ENCODE data around the gene GABARAPL1. TPM values are rescaled to one million over a fixed set of nuclear protein-coding genes. Genes with fewer than 3 reads are reported as not detected.

Gene GABARAPL1
- polyA plus RNA-seq, 1 of the 3 experiments (the other 2 are of a cell fraction) = 9.2 TPM

DNA sequence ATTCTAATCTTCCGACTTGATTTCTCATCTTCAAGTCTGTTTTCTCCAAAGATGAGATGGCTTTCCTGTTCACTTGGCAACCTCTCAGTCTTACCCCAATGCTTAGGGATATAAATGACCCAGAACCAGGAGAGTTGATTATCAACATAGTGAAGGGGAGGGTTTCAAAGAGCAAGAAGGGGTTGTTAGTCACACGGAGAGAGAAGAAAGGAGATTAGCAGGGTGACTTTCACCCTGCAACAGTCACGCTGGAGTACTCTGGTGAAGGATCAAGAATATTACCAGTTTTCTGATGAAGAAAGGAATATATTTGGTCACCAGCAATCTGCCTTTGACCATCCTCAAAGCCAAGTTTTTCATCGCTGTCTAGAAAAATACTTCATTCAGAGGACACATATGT is 33.9 kb upstream of the GABARAPL1 start, which contains the start of gene TMEM52B:
Gene TMEM52B (plus strand): TSS at position 212 of the 400 bp plus-strand sequence. CDS start 543 bp downstream, outside the sequence.
- Histone ChIP-seq H3K9me2 (no peaks in the 10 kb centered on the region), H3K9ac (no peak within 1 kb of the TSS), H3K4me3 (ENCODE audit: low read depth in 2 of 2, low read length in 1 of 2) (no peak within 1 kb of the TSS), H3K4me1 (ENCODE audit: control insufficient read depth in 1 of 2, insufficient read depth in 2 of 2, low read depth in 1 of 2, low read length in 1 of 2) (no peaks in the 10 kb centered on the region), H4K20me1 (ENCODE audit: insufficient read depth) (no peaks in the 10 kb centered on the region), H3K4me2 (0 out of 2 replicates have a peak within 1 kb of the TSS, but pooled peaks have one; percentile 11), H3F3A (replicated peaks; ENCODE audit: insufficient read depth) (no peaks in the 10 kb centered on the region), H3K79me2 (ENCODE audit: insufficient read depth) (no peaks in the 10 kb centered on the region), H3K9me3 (no peaks in the 10 kb centered on the region), H2AFZ (ENCODE audit: low read depth) (no peak within 1 kb of the TSS), H3K27me3 (ENCODE audit: insufficient read depth) (peaks cover 31% of the 10 kb centered on the region; the same call in 1 of the 2 replicates), H3K27ac (ENCODE audit: low read depth in 2 of 2, low read length in 1 of 2) (no peak within 1 kb of the TSS), H3K36me3 (replicated peaks in 1 of 2; ENCODE audit: control insufficient read depth in 1 of 2, insufficient read depth in 2 of 2, low read length in 1 of 2) (no peaks in the 10 kb centered on the region)
- ChIA-PET CTCF (no interaction called here), POLR2A (no interaction called here)
- no peak for TF ChIP-seq ELF1 (IDR thresholded peaks at IDR 0.05)
- no peak for DNase-seq
- WGBS (ENCODE audit: low lambda C conversion rate) = 9% methylated on average over 4 of the region's 4 CpGs

DNA sequence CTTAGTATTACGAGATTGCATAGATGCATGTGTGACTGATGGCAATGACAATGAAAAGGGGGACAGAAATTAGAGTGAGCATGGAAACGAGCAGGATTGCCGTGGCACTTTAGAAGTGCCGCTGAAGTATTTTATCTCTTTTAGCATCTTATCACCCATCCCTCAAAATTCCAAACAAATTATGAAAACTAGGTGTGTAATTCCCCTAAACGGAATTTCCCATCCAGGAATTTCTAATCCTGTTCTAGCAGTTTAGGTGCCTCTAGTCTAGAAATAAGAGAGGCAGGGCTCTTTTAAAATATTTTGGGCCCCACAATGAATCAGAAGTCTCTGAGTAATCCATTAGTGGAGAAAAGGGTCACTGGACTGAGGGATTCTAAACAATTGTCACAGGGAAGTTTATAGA is 32.9 kb upstream of the GABARAPL1 start:
- H3K27me3 ChIP-seq (ENCODE audit: insufficient read depth) = peaks cover 37% of the 10 kb centered on the region; the same call in 1 of the 2 replicates
- H3F3A ChIP-seq (replicated peaks; ENCODE audit: insufficient read depth) = no peaks in the 10 kb centered on the region
- H3K9me2 ChIP-seq = no peaks in the 10 kb centered on the region
- ChIA-PET CTCF (no interaction called here), POLR2A (no interaction called here)
- no peaks in the 10 kb centered on the region for H3K79me2 ChIP-seq (ENCODE audit: insufficient read depth)
- 5% methylated on average over 5 of the region's 5 CpGs for WGBS (ENCODE audit: low lambda C conversion rate)
- H3K9ac ChIP-seq = no peak overlapping the region
- H3K9me3 ChIP-seq = no peaks in the 10 kb centered on the region
- no peaks in the 10 kb centered on the region for H3K4me1 ChIP-seq (ENCODE audit: control insufficient read depth in 1 of 2, insufficient read depth in 2 of 2, low read depth in 1 of 2, low read length in 1 of 2)
- no peak for DNase-seq
- no peak overlapping the region for H2AFZ ChIP-seq (ENCODE audit: low read depth)
- no peaks in the 10 kb centered on the region for H4K20me1 ChIP-seq (ENCODE audit: insufficient read depth)
- no peak overlapping the region for H3K4me2 ChIP-seq
- no peak for TF ChIP-seq FOXM1 (IDR thresholded peaks at IDR 0.05; ENCODE audit: low read depth)
- no peak for TF ChIP-seq NFIC (IDR thresholded peaks at IDR 0.05; ENCODE audit: borderline replicate concordance)
- TF ChIP-seq RCOR1 (IDR thresholded peaks at IDR 0.05; ENCODE audit: low read length) = no peak
- no peak for TF ChIP-seq JUND (IDR thresholded peaks at IDR 0.05)
- no peak for TF ChIP-seq TEAD4 (IDR thresholded peaks at IDR 0.05; ENCODE audit: borderline replicate concordance, insufficient read depth)
- TF ChIP-seq, protein P1, sequence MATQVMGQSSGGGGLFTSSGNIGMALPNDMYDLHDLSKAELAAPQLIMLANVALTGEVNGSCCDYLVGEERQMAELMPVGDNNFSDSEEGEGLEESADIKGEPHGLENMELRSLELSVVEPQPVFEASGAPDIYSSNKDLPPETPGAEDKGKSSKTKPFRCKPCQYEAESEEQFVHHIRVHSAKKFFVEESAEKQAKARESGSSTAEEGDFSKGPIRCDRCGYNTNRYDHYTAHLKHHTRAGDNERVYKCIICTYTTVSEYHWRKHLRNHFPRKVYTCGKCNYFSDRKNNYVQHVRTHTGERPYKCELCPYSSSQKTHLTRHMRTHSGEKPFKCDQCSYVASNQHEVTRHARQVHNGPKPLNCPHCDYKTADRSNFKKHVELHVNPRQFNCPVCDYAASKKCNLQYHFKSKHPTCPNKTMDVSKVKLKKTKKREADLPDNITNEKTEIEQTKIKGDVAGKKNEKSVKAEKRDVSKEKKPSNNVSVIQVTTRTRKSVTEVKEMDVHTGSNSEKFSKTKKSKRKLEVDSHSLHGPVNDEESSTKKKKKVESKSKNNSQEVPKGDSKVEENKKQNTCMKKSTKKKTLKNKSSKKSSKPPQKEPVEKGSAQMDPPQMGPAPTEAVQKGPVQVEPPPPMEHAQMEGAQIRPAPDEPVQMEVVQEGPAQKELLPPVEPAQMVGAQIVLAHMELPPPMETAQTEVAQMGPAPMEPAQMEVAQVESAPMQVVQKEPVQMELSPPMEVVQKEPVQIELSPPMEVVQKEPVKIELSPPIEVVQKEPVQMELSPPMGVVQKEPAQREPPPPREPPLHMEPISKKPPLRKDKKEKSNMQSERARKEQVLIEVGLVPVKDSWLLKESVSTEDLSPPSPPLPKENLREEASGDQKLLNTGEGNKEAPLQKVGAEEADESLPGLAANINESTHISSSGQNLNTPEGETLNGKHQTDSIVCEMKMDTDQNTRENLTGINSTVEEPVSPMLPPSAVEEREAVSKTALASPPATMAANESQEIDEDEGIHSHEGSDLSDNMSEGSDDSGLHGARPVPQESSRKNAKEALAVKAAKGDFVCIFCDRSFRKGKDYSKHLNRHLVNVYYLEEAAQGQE (IDR thresholded peaks at IDR 0.05; ENCODE audit: low read depth, low read length) = no peak
- no peak for TF ChIP-seq YY1 (IDR thresholded peaks at IDR 0.05; ENCODE audit: low read depth)
- TF ChIP-seq GABPA (IDR thresholded peaks at IDR 0.05; ENCODE audit: low read depth) = no peak
- no peak for TF ChIP-seq POLR2AphosphoS5 (IDR thresholded peaks at IDR 0.05; ENCODE audit: low read depth, low read length)
- TF ChIP-seq EP300 (IDR thresholded peaks at IDR 0.05; ENCODE audit: borderline replicate concordance in 1 of 2, low read depth in 1 of 2, low read length in 1 of 2) = no peak
- no peak for TF ChIP-seq FOXJ3 (CRISPR knock-in tag; IDR thresholded peaks at IDR 0.05)
- TF ChIP-seq, protein P2, sequence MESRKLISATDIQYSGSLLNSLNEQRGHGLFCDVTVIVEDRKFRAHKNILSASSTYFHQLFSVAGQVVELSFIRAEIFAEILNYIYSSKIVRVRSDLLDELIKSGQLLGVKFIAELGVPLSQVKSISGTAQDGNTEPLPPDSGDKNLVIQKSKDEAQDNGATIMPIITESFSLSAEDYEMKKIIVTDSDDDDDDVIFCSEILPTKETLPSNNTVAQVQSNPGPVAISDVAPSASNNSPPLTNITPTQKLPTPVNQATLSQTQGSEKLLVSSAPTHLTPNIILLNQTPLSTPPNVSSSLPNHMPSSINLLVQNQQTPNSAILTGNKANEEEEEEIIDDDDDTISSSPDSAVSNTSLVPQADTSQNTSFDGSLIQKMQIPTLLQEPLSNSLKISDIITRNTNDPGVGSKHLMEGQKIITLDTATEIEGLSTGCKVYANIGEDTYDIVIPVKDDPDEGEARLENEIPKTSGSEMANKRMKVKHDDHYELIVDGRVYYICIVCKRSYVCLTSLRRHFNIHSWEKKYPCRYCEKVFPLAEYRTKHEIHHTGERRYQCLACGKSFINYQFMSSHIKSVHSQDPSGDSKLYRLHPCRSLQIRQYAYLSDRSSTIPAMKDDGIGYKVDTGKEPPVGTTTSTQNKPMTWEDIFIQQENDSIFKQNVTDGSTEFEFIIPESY (IDR thresholded peaks at IDR 0.05; ENCODE audit: borderline replicate concordance, low read depth) = no peak
- TF ChIP-seq MEF2A (IDR thresholded peaks at IDR 0.05; ENCODE audit: borderline replicate concordance, low read depth) = no peak
- no peak for TF ChIP-seq NRF1 (IDR thresholded peaks at IDR 0.05; ENCODE audit: low read depth, low read length)
- TF ChIP-seq, protein P3, sequence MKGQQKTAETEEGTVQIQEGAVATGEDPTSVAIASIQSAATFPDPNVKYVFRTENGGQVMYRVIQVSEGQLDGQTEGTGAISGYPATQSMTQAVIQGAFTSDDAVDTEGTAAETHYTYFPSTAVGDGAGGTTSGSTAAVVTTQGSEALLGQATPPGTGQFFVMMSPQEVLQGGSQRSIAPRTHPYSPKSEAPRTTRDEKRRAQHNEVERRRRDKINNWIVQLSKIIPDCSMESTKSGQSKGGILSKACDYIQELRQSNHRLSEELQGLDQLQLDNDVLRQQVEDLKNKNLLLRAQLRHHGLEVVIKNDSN (IDR thresholded peaks at IDR 0.05; ENCODE audit: borderline replicate concordance, low read depth) = no peak
- H3K27ac ChIP-seq (ENCODE audit: low read depth in 2 of 2, low read length in 1 of 2) = no peak overlapping the region
- no peaks in the 10 kb centered on the region for H3K36me3 ChIP-seq (replicated peaks in 1 of 2; ENCODE audit: control insufficient read depth in 1 of 2, insufficient read depth in 2 of 2, low read length in 1 of 2)
- no peak overlapping the region for H3K4me3 ChIP-seq (ENCODE audit: low read depth in 2 of 2, low read length in 1 of 2)

Measured in SK-N-SH (cell line).